IMR-90 (cell line): ENCODE results near the gene CDC34. TPM values are rescaled to one million over a fixed set of nuclear protein-coding genes. Genes with fewer than 3 reads are reported as not detected.

Source experiments
- ATAC-seq: fragments of 200-7000 bp; cut with Tn5 transposase; 2 replicates; pipeline ENCODE4 v1.9.1; 2020; ENCODE audit warnings: low read depth, mild to moderate bottlenecking, moderate library complexity
- BruUV-seq: library from RNA; stranded (reverse); fragments of 400-500 nt; replicated peaks from 2 replicates; lab custom pipeline; 2021; lab: Mats Ljungman, UMichigan
- CTCF ChIA-PET: fragments of 300-600 bp; formaldehyde crosslinking; extraction: SDS; loops from one replicate; lab custom pipeline; 2021; ENCODE audit warnings: antibody characterized with exemption; lab: Yijun Ruan, JAX
- POLR2A ChIA-PET: fragments of 300-600 bp; sonication (Branson Sonifier 250); formaldehyde crosslinking; loops from one replicate; lab custom pipeline; 2022; ENCODE audit warnings: antibody characterized with exemption; ENCODE audit not compliant: unreplicated experiment; lab: Charles Lee
- DNase-seq: peaks from one replicate; pipeline ENCODE4 v3.0.0; 2013
- H2AFZ ChIP-seq: replicated peaks from 2 replicates; pipeline ENCODE3; 2013; ENCODE audit warnings: low read length, mild to moderate bottlenecking; ENCODE audit not compliant: poor library complexity
- H2AK5ac ChIP-seq: 2 replicates; pipeline ENCODE4 v1.6.1; 2013; ENCODE audit warnings: low read depth, low read length, inconsistent platforms
- H2AK9ac ChIP-seq: replicated peaks from 2 replicates; pipeline ENCODE3; 2013; ENCODE audit warnings: mild to moderate bottlenecking, low read depth, low read length, moderate library complexity; ENCODE audit not compliant: poor library complexity
- H2BK120ac ChIP-seq: 2 replicates; pipeline ENCODE4 v1.6.1; 2013; ENCODE audit warnings: low read depth, low read length, inconsistent platforms
- H2BK15ac ChIP-seq: 3 replicates; pipeline ENCODE4 v1.6.1; 2013; ENCODE audit warnings: low read depth, low read length, inconsistent platforms
- H2BK20ac ChIP-seq: 2 replicates; pipeline ENCODE4 v1.6.1; 2013; ENCODE audit warnings: low read depth, mild to moderate bottlenecking, inconsistent platforms, low read length, moderate library complexity
- H2BK5ac ChIP-seq: 2 replicates; pipeline ENCODE4 v1.6.1; 2013; ENCODE audit warnings: mild to moderate bottlenecking, low read depth, low read length, inconsistent platforms; ENCODE audit not compliant: poor library complexity, severe bottlenecking
- H3K14ac ChIP-seq: replicated peaks from 2 replicates; pipeline ENCODE4 v1.6.1; 2013; ENCODE audit warnings: low read depth, low read length, inconsistent platforms
- H3K18ac ChIP-seq: 2 replicates; pipeline ENCODE4 v1.6.1; 2013; ENCODE audit warnings: low read depth, low read length, control low read depth
- H3K23ac ChIP-seq: 2 replicates; pipeline ENCODE4 v1.6.1; 2013; ENCODE audit warnings: low read depth, low read length, inconsistent platforms
- H3K27ac ChIP-seq: 2 replicates; pipeline ENCODE4 v1.5.1; 2013; ENCODE audit warnings: mild to moderate bottlenecking, control low read depth, low read length; ENCODE audit not compliant: insufficient read depth
- H3K27me3 ChIP-seq: 2 replicates; pipeline ENCODE4 v1.6.1; 2013; ENCODE audit warnings: low read length; ENCODE audit not compliant: control insufficient read depth, insufficient read depth
- H3K36me3 ChIP-seq: 2 replicates; pipeline ENCODE4 v1.6.1; 2013; ENCODE audit warnings: low read length, mixed read lengths; ENCODE audit not compliant: control insufficient read depth, insufficient read depth
- H3K4ac ChIP-seq: 2 replicates; pipeline ENCODE4 v1.6.1; 2013; ENCODE audit warnings: low read depth, low read length, inconsistent platforms
- H3K4me1 ChIP-seq: 2 replicates; pipeline ENCODE4 v1.6.1; 2013; ENCODE audit warnings: low read length, mixed read lengths; ENCODE audit not compliant: control insufficient read depth, insufficient read depth
- H3K4me2 ChIP-seq: 2 replicates; pipeline ENCODE4 v1.6.1; 2013; ENCODE audit warnings: low read depth, mild to moderate bottlenecking, control low read depth, low read length, moderate library complexity
- H3K4me3 ChIP-seq: 2 replicates; pipeline ENCODE4 v1.5.1; 2013; ENCODE audit warnings: low read depth, mild to moderate bottlenecking, control low read depth, low read length, moderate library complexity; ENCODE audit not compliant: insufficient read depth
- H3K56ac ChIP-seq: 2 replicates; pipeline ENCODE4 v1.6.1; 2013; ENCODE audit warnings: low read length, inconsistent platforms; ENCODE audit not compliant: insufficient read depth; ENCODE audit errors: extremely low read depth
- H3K79me1 ChIP-seq, 2 experiments: 2 replicates each; pipeline ENCODE4 v1.6.1; 2013; ENCODE audit warnings: low read length in 2 of 2, inconsistent platforms in 1 of 2, low read depth in 1 of 2
- H3K9ac ChIP-seq: 2 replicates; pipeline ENCODE4 v1.6.1; 2013; ENCODE audit warnings: low read depth, low read length, control low read depth
- H3K9me1 ChIP-seq: 2 replicates; pipeline ENCODE4 v1.6.1; 2013; ENCODE audit warnings: low read length, inconsistent platforms; ENCODE audit not compliant: insufficient read depth
- H3K9me3 ChIP-seq: 2 replicates; pipeline ENCODE4 v1.6.1; 2013; ENCODE audit warnings: low read length; ENCODE audit not compliant: control insufficient read depth, insufficient read depth
- H4K20me1 ChIP-seq: 2 replicates; pipeline ENCODE4 v1.6.1; 2013; ENCODE audit warnings: low read length, inconsistent platforms; ENCODE audit not compliant: insufficient read depth
- H4K5ac ChIP-seq: 2 replicates; pipeline ENCODE4 v1.6.1; 2013; ENCODE audit warnings: mild to moderate bottlenecking, low read depth, low read length, control low read depth
- H4K8ac ChIP-seq, 2 experiments: 2 replicates each; pipeline ENCODE4 v1.6.1; 2013; ENCODE audit warnings: low read depth in 2 of 2, low read length in 2 of 2, control low read depth in 1 of 2, inconsistent platforms in 1 of 2
- H4K91ac ChIP-seq: 2 replicates; pipeline ENCODE4 v1.6.1; 2013; ENCODE audit warnings: low read depth, low read length, inconsistent platforms; ENCODE audit not compliant: insufficient read depth
- BHLHE40 ChIP-seq: fragments of 150-350 bp; IDR thresholded peaks from 2 replicates; pipeline ENCODE4 v1.6.1; 2016; ENCODE audit warnings: mild to moderate bottlenecking, low read depth, low read length
- CEBPB ChIP-seq: IDR thresholded peaks from 2 replicates; pipeline ENCODE4 v1.6.1; 2012; ENCODE audit warnings: low read depth, low read length, improper control_type of control experiment
- CHD1 ChIP-seq: IDR thresholded peaks from 2 replicates; pipeline ENCODE4 v1.6.1; 2012; ENCODE audit warnings: low read depth, low read length, improper control_type of control experiment
- CTCF ChIP-seq: conservative IDR thresholded peaks from 2 replicates; pipeline ENCODE4 v1.5.1; 2012; ENCODE audit warnings: mild to moderate bottlenecking, low read depth, low read length, improper control_type of control experiment
- ELK1 ChIP-seq: fragments of 150-350 bp; IDR thresholded peaks from 2 replicates; pipeline ENCODE4 v1.6.1; 2016; ENCODE audit warnings: low read depth, mild to moderate bottlenecking, low read length, moderate library complexity, borderline replicate concordance
- FOS ChIP-seq: fragments of 150-350 bp; IDR thresholded peaks from 2 replicates; pipeline ENCODE4 v1.6.1; 2016; ENCODE audit warnings: low read depth, low read length
- MAFK ChIP-seq: IDR thresholded peaks from 2 replicates; pipeline ENCODE4 v1.6.1; 2012; ENCODE audit warnings: low read depth, low read length, improper control_type of control experiment
- MAZ ChIP-seq: IDR thresholded peaks from 2 replicates; pipeline ENCODE4 v1.6.1; 2012; ENCODE audit warnings: low read depth, mild to moderate bottlenecking, low read length, improper control_type of control experiment, moderate library complexity, borderline replicate concordance
- MXI1 ChIP-seq: IDR thresholded peaks from 2 replicates; pipeline ENCODE4 v1.6.1; 2012; ENCODE audit warnings: low read depth, mild to moderate bottlenecking, low read length, moderate library complexity, borderline replicate concordance
- NFE2L2 ChIP-seq: fragments of 150-350 bp; IDR thresholded peaks from 2 replicates; pipeline ENCODE4 v1.6.1; 2016; ENCODE audit warnings: low read depth, mild to moderate bottlenecking, low read length
- POLR2A ChIP-seq: IDR thresholded peaks from 2 replicates; pipeline ENCODE4 v1.6.1; 2012; ENCODE audit warnings: mild to moderate bottlenecking, low read depth, low read length
- RAD21 ChIP-seq: IDR thresholded peaks from 2 replicates; pipeline ENCODE4 v1.6.1; 2012; ENCODE audit warnings: low read length, improper control_type of control experiment
- RCOR1 ChIP-seq: IDR thresholded peaks from 2 replicates; pipeline ENCODE4 v1.6.1; 2012; ENCODE audit warnings: mild to moderate bottlenecking, low read length, improper control_type of control experiment; ENCODE audit not compliant: insufficient replicate concordance
- SMC3 ChIP-seq: fragments of 150-350 bp; IDR thresholded peaks from 2 replicates; pipeline ENCODE4 v1.6.1; 2016; ENCODE audit warnings: low read depth, mild to moderate bottlenecking, antibody characterized with exemption, low read length, moderate library complexity
- USF2 ChIP-seq: fragments of 150-350 bp; IDR thresholded peaks from 2 replicates; pipeline ENCODE4 v1.6.1; 2017; ENCODE audit warnings: mild to moderate bottlenecking, antibody characterized with exemption, low read length, low read depth
- WGBS, 2 experiments: methylation state at CpG; one replicate each; pipeline versions ENCODE4 v1.1.5 to v1.1.7; 2013; ENCODE audit warnings: missing lambda C conversion rate in 2 of 2; ENCODE audit not compliant: insufficient read length in 1 of 2; ENCODE audit errors: extremely low coverage in 2 of 2; 5-methylcytosine and 5-hydroxymethylcytosine counted together
- dilution Hi-C: fragments of 300-500 bp; cut with HindIII; formaldehyde crosslinking; loops from one replicate; pipeline ENCODE4 v1.14.3; 2018; ENCODE audit warnings: low sequenced_read_pairs; ENCODE audit not compliant: unreplicated experiment
- in situ Hi-C: fragments of 300-500 bp; cut with MboI; formaldehyde crosslinking; loops from 3 replicates; pipeline ENCODE4 v1.14.3; 2019; ENCODE audit warnings: low sequenced_read_pairs, inconsistent platforms, mixed read lengths
- intact Hi-C: fragments of 100-400 bp; cut with micrococcal nuclease; formaldehyde crosslinking; loops from 2 replicates; pipeline ENCODE4 v1.10.0; 2022
- polyA plus RNA-seq, 3 experiments: library from polyadenylated mRNA; depleted of rRNA; stranded (reverse); fragments of >200 nt; gene quantifications; 2 replicates each; pipeline ENCODE4 v1.2.3, GENCODE V29; 2012; ENCODE audit warnings: low replicate concordance in 1 of 3
- total RNA-seq: library from RNA; depleted of rRNA; stranded (reverse); fragments of >200 nt; gene quantifications from 2 replicates; pipeline ENCODE4 v1.2.3, GENCODE V29; 2012

The CDC34 gene
- total and polyA plus RNA-seq, 2 of the 4 experiments (the other 2 are of a cell fraction), result 35.7 to 68.9 TPM

- no peak overlapping the region for H3K9ac ChIP-seq
- WGBS, 2 experiments, result 93% methylated on average over 24 of the region's 34 CpGs; no CpG with 5 or more reads in 1 of the 2 experiments
- H2BK20ac ChIP-seq, result no peak overlapping the region
- H4K5ac ChIP-seq, result no peak overlapping the region
- peaks cover 14% of the 10 kb centered on the region for H4K20me1 ChIP-seq
- H2AK5ac ChIP-seq, result no peak overlapping the region
- peaks cover 8% of the 10 kb centered on the region for H3K9me1 ChIP-seq
- H3K4me3 ChIP-seq, result no peak overlapping the region
- no peaks in the 10 kb centered on the region for H3K4me1 ChIP-seq
- peaks cover 7 to 12% of the 10 kb centered on the region in 2 experiments; a peak in 2 of 4 replicates for H3K79me1 ChIP-seq
- no peak overlapping the region for H3K56ac ChIP-seq
- H2BK120ac ChIP-seq, result no peak overlapping the region
- no peaks in the 10 kb centered on the region for H3K9me3 ChIP-seq
- no peak overlapping the region for H3K18ac ChIP-seq
- no peak for ATAC-seq
- H3K4ac ChIP-seq, result no peak overlapping the region
- dilution Hi-C loops (no loop called here), in situ Hi-C loops (no loop called here), intact Hi-C loops (no loop called here)
- no peak overlapping the region for H2BK15ac ChIP-seq
- H2AFZ ChIP-seq, result no peak overlapping the region
- POLR2A ChIA-PET, result no interaction called here
- H3K36me3 ChIP-seq, result peaks cover 39% of the 10 kb centered on the region
- peak overlapping the region; percentile 28 for H2AK9ac ChIP-seq
- no peak overlapping the region for H4K8ac ChIP-seq
- H3K27me3 ChIP-seq, result no peaks in the 10 kb centered on the region
- no peak overlapping the region for H3K23ac ChIP-seq
- H3K27ac ChIP-seq, result no peak overlapping the region
- H2BK5ac ChIP-seq, result no peak overlapping the region
- H4K91ac ChIP-seq, result no peak overlapping the region
- no peak for DNase-seq
- no peak overlapping the region for H3K4me2 ChIP-seq
- CTCF ChIA-PET, result no interaction called here
- no TSS peak for BruUV-seq
- no peak overlapping the region for H3K14ac ChIP-seq
- TF ChIP-seq MAFK (no peak), FOS (no peak), POLR2A (no peak), MXI1 (no peak), SMC3 (no peak), MAZ (no peak), NFE2L2 (no peak), ELK1 (no peak), CTCF (no peak), CHD1 (no peak), RCOR1 (no peak), USF2 (no peak), RAD21 (no peak), CEBPB (no peak), BHLHE40 (no peak)
Observed at GRCh38 chr19:542173-542866, 10.8 kb downstream of the CDC34 start.
